HG02642 (cell line): ENCODE measurements around the gene TRABD2B.

Source experiments
- ATAC-seq: cut with Tn5 transposase; IDR thresholded peaks from one replicate; pipeline ENCODE4 v1.9.1; 2021; ENCODE audit warnings: mild to moderate bottlenecking; ENCODE audit not compliant: unreplicated experiment, poor library complexity

The TRABD2B gene

GRCh38 chr1:47786316-47786715 lies 210.9 kb downstream of the TRABD2B start:
- ATAC-seq = no peak

- no peak for ATAC-seq
Measured at GRCh38 chr1:47785561-47786271, 211.5 kb downstream of the TRABD2B start.

GRCh38 chr1:47785118-47785517 lies 212.1 kb downstream of the TRABD2B start:
- ATAC-seq = no peak

- ATAC-seq = no peak
Measured at GRCh38 chr1:47784497-47784822, 212.7 kb downstream of the TRABD2B start.

- no peak for ATAC-seq
Measured at GRCh38 chr1:47783638-47784496, 213.3 kb downstream of the TRABD2B start.

- ATAC-seq = no peak
Measured at GRCh38 chr1:47782414-47783166, 214.6 kb downstream of the TRABD2B start.

GRCh38 chr1:47781171-47781959 lies 215.8 kb downstream of the TRABD2B start:
- no peak for ATAC-seq

- ATAC-seq = no peak
Measured at GRCh38 chr1:47780469-47780995, 216.7 kb downstream of the TRABD2B start.

- ATAC-seq = no peak
Measured at GRCh38 chr1:47779613-47780012, 217.6 kb downstream of the TRABD2B start.

- ATAC-seq = no peak
Measured at GRCh38 chr1:47778280-47778679, 218.9 kb downstream of the TRABD2B start.

- no peak for ATAC-seq
Measured at GRCh38 chr1:47777322-47777721, 219.9 kb downstream of the TRABD2B start.

- ATAC-seq = no peak
Measured at GRCh38 chr1:47776667-47777131, 220.5 kb downstream of the TRABD2B start.

GRCh38 chr1:47774986-47775834 lies 222.0 kb downstream of the TRABD2B start:
- no peak for ATAC-seq

- no peak for ATAC-seq
Measured at GRCh38 chr1:47772960-47773682, 224.1 kb downstream of the TRABD2B start.

- no peak for ATAC-seq
Measured at GRCh38 chr1:47772281-47772680, 224.9 kb downstream of the TRABD2B start.

- no peak for ATAC-seq
Measured at GRCh38 chr1:47771751-47772150, 225.4 kb downstream of the TRABD2B start.

GRCh38 chr1:47769983-47770382 lies 227.2 kb downstream of the TRABD2B start:
- ATAC-seq = no peak

- no peak for ATAC-seq
Measured at GRCh38 chr1:47769295-47769694, 227.9 kb downstream of the TRABD2B start.
